ENCODE results near the gene RRN3.
"Not testable (repeated sequence)": the region's sequence is repeated elsewhere in the genome, so short reads cannot be mapped to it uniquely, and the experiment has no call there.

RRN3 gene

GRCh38 chr16:15099366-15099909 is 5.4 kb upstream of the RRN3 start:
- DNase-seq = not testable (repeated sequence)

- not testable (repeated sequence) for DNase-seq
Observed at GRCh38 chr16:15096583-15096972, 2.5 kb upstream of the RRN3 start.

- DNase-seq = not testable (repeated sequence)
Observed at GRCh38 chr16:15093571-15093954, 509 bp downstream of the RRN3 start.

- not testable (repeated sequence) for DNase-seq
Observed at GRCh38 chr16:15090663-15091269, 3.3 kb downstream of the RRN3 start.

- DNase-seq = not testable (repeated sequence)
Observed at GRCh38 chr16:15082788-15083187, 11.3 kb downstream of the RRN3 start.

- DNase-seq = not testable (repeated sequence)
Observed at GRCh38 chr16:15080883-15081282, 13.2 kb downstream of the RRN3 start.

- not testable (repeated sequence) for DNase-seq
Observed at GRCh38 chr16:15076161-15076560, 17.9 kb downstream of the RRN3 start.

- DNase-seq = no peak
Observed at GRCh38 chr16:15073101-15073500, 21.0 kb downstream of the RRN3 start.

GRCh38 chr16:15071916-15072769 is 21.9 kb downstream of the RRN3 start:
- not testable (repeated sequence) for DNase-seq

- DNase-seq = not testable (repeated sequence)
Observed at GRCh38 chr16:15071013-15071412, 23.1 kb downstream of the RRN3 start.

GRCh38 chr16:15066690-15067089 is 27.4 kb downstream of the RRN3 start:
- DNase-seq = not testable (repeated sequence)

GRCh38 chr16:15065961-15066360 is 28.1 kb downstream of the RRN3 start:
- not testable (repeated sequence) for DNase-seq

- DNase-seq = not testable (repeated sequence)
Observed at GRCh38 chr16:15062085-15062810, 31.8 kb downstream of the RRN3 start.

GRCh38 chr16:15059324-15059723 is 34.7 kb downstream of the RRN3 start:
- no peak for DNase-seq

- no peak for DNase-seq
Observed at GRCh38 chr16:15057681-15058417, 36.2 kb downstream of the RRN3 start.

GRCh38 chr16:15055141-15056053 is 38.7 kb downstream of the RRN3 start:
- no peak for DNase-seq

- DNase-seq = no peak
Observed at GRCh38 chr16:15054357-15055140, 39.5 kb downstream of the RRN3 start.

GRCh38 chr16:15053904-15054303 is 40.2 kb downstream of the RRN3 start:
- no peak for DNase-seq

- DNase-seq = no peak
Observed at GRCh38 chr16:15052747-15053476, 41.2 kb downstream of the RRN3 start.

Measured in NCI-H510A (cell line).